ENCODE results near the gene SPDYE4.

DNA sequence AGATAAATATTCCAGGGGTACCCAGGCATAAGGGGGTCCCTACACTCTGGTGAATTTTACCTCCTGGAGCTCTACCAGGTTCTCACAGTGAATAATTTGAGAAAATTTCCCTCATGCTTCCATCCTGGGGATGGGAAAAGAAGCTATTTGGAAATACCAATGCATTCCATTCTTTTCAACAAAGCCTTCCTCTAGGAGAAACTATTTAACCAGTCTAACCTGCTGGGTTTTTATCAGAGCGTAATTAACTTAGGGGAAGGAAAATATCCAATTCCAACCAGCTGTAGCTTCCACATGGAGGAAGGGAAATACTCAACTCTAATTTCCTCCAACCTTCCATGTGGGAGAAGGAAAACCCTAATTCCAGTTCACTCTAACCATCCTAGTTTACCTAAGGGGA, 23.8 kb upstream of the SPDYE4 start:
- TF ChIP-seq, protein P1, sequence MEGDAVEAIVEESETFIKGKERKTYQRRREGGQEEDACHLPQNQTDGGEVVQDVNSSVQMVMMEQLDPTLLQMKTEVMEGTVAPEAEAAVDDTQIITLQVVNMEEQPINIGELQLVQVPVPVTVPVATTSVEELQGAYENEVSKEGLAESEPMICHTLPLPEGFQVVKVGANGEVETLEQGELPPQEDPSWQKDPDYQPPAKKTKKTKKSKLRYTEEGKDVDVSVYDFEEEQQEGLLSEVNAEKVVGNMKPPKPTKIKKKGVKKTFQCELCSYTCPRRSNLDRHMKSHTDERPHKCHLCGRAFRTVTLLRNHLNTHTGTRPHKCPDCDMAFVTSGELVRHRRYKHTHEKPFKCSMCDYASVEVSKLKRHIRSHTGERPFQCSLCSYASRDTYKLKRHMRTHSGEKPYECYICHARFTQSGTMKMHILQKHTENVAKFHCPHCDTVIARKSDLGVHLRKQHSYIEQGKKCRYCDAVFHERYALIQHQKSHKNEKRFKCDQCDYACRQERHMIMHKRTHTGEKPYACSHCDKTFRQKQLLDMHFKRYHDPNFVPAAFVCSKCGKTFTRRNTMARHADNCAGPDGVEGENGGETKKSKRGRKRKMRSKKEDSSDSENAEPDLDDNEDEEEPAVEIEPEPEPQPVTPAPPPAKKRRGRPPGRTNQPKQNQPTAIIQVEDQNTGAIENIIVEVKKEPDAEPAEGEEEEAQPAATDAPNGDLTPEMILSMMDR (IDR thresholded peaks at IDR 0.05): no peak
- no peak for TF ChIP-seq ZFX (IDR thresholded peaks at IDR 0.05; ENCODE audit: borderline replicate concordance)

Data from 22Rv1 (cell line).